Muscle layer of duodenum (tissue), 2 donors: Measurements from ENCODE around the gene MELTF.

Source experiments
- H3K27ac ChIP-seq: one replicate; pipeline ENCODE4 v1.7.0; 2013; ENCODE audit warnings: mild to moderate bottlenecking, low read length
- H3K27me3 ChIP-seq: one replicate; pipeline ENCODE4 v1.7.0; 2013; ENCODE audit warnings: low read depth, mild to moderate bottlenecking, control low read depth, low read length
- H3K36me3 ChIP-seq, 2 donors: one replicate each; pipeline ENCODE4 v1.7.0; 2013; ENCODE audit warnings: low read length in 2 of 2, control low read depth in 1 of 2, mild to moderate bottlenecking in 1 of 2; ENCODE audit not compliant: insufficient read depth in 2 of 2, control insufficient read depth in 1 of 2
- H3K4me1 ChIP-seq, 2 donors: one replicate each; pipeline ENCODE4 v1.7.0; 2013; ENCODE audit warnings: low read length in 2 of 2, mild to moderate bottlenecking in 2 of 2, control low read depth in 1 of 2, moderate library complexity in 1 of 2; ENCODE audit not compliant: insufficient read depth in 2 of 2, control insufficient read depth in 1 of 2
- H3K4me3 ChIP-seq, 2 donors: one replicate each; pipeline ENCODE4 v1.7.0; 2013; ENCODE audit warnings: low read length in 2 of 2, low read depth in 1 of 2, mild to moderate bottlenecking in 1 of 2
- H3K9me3 ChIP-seq, 2 donors: one replicate each; pipeline ENCODE4 v1.7.0; 2013; ENCODE audit warnings: low read length in 2 of 2, control low read depth in 1 of 2, mild to moderate bottlenecking in 1 of 2; ENCODE audit not compliant: control insufficient read depth in 1 of 2
- donor health status: healthy.

Gene MELTF

DNA sequence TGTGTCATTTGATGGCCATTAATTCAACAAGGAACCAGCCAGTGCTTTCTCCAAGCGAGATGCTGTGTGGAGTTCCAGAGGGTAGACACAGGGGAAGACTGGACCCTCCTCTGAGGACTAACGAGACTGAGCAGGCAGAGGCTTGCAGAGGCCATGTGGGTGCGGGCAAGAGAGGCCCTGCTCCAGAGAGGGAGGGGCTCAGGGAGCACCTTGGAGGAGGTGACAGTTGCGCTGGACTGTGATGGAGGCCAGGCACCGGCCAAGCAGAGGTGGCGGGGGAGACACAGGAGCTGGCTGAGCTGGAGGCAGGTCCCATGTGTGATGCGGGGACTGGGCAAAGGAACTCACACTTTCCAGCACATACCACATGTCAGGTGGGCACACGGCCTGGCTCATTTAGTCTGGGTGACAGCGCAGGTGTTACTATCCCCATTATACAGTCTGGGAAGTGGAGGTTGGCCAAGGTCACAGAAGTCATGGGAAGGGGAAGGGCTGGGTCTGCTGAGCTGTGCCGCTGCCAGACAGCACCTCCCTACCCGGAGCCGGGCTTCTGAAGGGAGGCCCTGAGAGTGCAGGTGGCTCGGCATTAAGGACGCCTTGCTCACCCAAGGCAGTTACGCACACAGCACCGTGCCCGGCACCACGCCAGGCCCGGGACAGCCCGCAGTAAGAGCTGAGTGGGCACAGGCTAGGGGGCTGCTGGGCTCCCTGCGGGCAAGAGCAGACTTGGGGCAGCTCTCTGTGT lies 3.7 kb downstream of the MELTF start:
- no peak overlapping the region for H3K4me3 ChIP-seq
- H3K27me3 ChIP-seq = peaks cover 7% of the 10 kb centered on the region
- peaks cover 0 to 15% of the 10 kb centered on the region in 2 donors for H3K4me1 ChIP-seq
- no peak overlapping the region for H3K27ac ChIP-seq
- no peaks in the 10 kb centered on the region for H3K9me3 ChIP-seq
- no peaks in the 10 kb centered on the region for H3K36me3 ChIP-seq

DNA sequence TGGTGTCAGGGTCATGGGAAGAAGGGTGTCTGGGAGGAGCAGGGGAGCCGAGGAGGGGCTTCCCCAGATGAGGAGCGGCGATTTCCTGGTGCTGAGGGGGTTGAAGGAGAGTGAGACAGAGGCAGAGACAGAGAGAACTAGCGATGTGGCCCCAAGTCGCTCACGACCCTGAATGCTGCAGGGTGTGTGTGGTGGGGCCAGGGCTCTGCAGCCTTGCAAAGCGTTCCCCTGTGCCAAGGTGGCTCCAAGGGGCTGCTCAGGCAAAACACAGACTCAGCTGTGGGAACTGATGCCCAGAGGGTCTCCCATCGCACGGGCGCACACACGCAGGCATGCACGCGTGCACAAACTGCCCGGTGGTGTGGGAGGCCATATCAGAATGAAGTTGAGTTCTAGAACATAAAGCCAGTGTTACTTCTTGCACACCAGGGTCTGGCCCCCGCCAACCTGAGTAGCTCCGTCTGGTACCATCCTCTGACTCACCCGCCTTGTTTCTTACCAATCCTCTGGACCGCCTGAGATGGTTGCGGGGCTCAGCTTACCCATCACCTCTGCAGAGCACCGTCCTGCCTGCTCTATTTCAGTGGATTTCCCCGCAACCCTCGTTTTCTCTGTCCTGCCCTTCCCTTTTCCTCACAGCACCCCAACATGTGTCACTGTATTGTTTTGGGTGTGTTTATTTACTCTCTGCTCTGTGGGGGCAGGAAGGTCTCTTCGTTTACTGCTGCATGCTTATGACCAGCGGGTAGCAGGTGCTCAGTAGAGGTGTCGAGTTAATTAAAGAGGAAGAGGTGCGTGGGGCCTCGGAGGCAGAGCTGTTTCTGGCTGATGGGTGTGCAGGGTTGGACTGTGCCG lies 4.5 kb downstream of the MELTF start:
- Histone ChIP-seq H3K27ac (no peak overlapping the region), H3K4me1 (peaks cover 0 to 15% of the 10 kb centered on the region in 2 donors), H3K36me3 (no peaks in the 10 kb centered on the region), H3K27me3 (peaks cover 7% of the 10 kb centered on the region), H3K9me3 (no peaks in the 10 kb centered on the region), H3K4me3 (no peak overlapping the region)

DNA sequence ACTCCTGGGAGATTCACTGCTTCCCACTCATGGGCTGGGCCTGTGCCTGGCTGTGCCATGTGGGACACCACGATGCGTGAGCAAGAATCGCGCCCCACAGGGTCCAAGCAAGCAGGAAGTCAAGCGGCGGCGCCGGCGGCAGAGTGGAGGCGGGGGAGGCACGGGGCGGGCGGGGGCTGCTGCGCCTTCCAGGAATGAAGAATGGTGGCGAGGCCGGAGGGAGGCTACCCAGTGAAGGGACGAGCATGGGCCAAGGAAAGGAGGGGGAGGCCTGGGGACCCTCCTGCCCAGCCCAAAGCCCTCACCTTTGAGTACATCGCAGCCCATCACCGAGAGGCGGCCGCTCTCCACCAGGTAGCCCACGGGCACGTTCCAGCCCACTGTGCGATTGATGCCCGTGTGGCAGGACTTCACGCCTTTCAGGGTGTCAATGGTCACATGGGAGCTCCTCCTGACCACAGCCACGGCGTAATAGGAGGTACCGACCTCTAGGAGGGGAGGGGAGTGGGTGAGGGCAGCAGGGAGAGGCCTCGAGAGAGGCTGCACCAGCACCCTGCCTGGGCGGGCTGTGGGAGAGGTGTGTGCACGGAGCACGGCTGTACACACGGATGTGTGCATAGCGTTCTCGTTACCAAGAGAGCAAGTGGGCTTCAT lies 5.5 kb downstream of the MELTF start:
- H3K27ac ChIP-seq = no peak overlapping the region
- peaks cover 7% of the 10 kb centered on the region for H3K27me3 ChIP-seq

DNA sequence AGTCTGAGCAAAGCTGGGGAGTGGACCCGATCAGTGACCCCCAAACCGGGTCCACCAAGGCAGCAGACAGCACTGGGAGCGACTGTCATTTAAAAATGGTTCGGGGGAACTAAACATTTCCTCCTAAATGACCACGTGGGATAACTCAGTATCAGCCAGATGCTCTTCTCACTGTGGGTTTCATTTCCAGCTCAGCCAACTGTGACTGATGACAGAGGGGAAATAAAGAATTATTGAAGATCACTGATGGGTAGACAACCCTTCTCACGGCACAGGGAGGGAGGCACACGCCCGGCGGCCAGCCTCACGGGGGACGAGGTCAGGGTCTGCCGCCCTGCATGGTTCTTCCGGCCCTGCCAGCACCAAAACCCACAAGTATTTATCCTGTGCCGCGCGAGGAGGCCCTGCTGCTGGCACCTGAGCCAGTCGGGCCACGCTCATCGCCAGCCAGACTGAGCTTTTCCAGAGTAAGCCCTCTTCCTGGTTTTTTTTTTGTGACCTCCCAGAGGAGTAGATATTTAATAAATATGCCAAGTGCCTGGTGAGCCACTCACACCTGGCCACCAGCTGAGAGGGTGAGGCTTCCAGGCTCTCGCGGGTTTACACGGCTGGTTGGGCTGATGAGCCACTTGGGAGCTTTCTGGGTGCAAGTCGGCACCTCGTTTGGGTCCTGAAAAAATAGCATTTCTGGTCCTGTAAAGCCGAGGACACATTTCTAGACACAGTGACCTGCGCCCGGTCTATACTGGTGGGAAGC lies 6.2 kb downstream of the MELTF start:
- Histone ChIP-seq H3K4me1 (no peaks in the 10 kb centered on the region), H3K27ac (no peak overlapping the region), H3K27me3 (peaks cover 7% of the 10 kb centered on the region), H3K9me3 (no peaks in the 10 kb centered on the region), H3K4me3 (no peak overlapping the region), H3K36me3 (no peaks in the 10 kb centered on the region)

More for the DNA sequence above, 5.5 kb downstream of the MELTF start:
- peaks cover 0 to 6% of the 10 kb centered on the region in 2 donors for H3K4me1 ChIP-seq
- no peak overlapping the region for H3K4me3 ChIP-seq
- H3K9me3 ChIP-seq = no peaks in the 10 kb centered on the region
- no peaks in the 10 kb centered on the region for H3K36me3 ChIP-seq

DNA sequence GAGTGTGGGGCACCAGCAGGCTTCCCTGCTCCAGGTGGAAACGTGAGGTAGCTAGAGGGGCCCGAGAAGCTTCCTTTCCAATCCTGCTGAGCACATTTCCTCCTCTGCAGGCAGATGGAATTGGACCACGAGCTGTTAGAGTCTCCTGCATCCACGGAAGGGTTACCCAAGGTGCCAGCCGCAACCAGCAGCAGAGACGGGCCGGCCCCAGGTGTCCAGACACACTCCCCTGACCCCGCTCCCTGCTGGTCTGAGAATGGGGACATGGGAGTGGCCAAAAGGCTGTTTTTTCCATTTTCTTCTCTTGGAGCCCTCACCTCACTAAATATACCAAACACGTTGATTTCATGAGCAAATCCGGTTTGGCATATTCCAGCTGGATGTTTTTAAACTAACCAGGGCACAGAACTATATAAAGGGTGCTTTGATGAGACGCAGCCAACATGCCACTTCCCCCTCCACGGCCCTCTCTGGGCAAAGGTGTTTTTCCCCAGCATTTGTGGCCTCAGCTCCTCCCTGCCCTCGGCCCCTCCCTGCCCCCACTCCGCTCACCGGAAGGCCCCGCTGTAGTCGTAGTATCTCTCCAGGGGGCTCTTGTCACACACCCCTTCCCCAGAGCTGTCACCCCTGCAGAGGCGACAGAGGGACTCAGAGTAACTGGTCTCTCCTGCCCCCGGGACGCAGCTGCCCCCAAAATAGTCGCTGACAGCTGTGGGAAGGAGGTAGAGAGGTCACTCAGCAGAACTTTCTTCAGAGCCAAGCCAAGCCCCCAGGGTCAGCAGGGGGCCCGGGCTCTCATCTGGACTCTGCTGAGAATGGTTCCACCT lies 7.0 kb downstream of the MELTF start:
- H3K9me3 ChIP-seq = no peaks in the 10 kb centered on the region
- H3K27ac ChIP-seq = no peak overlapping the region
- no peaks in the 10 kb centered on the region for H3K4me1 ChIP-seq
- H3K36me3 ChIP-seq = no peaks in the 10 kb centered on the region
- no peak overlapping the region for H3K4me3 ChIP-seq
- peaks cover 7% of the 10 kb centered on the region for H3K27me3 ChIP-seq

DNA sequence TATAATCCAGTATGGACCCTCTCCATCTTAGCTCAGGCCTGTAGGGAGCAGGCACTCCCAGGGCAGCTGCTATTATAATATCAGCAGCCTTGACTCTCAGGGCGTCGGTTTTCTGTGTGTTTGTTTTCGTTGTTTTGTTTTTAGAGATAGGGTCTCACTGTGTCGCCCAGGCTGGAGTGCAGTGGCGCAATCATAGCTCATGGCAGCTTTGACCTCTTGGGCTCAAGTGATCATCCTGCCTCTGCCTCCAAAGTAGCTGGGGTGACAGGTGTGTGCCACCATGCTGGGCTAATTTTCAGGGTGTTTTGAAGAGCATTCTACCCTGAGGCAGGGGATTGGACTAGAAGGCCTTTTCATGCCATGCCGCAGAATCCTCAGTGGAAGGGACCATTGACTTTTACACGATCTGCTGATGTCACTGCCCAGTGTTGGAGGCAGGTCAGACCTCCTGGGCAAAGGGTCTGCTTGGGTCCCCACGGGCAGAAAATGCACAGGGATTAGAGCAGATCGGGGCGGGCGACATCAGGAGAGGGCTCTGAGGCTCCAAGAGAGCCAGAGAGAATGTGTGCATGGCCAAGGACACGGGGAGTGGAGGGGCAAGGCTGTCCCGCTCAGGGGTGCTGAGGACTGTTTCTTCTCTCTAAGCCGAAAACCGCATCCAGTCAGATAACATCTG lies 7.8 kb downstream of the MELTF start:
- H3K27ac ChIP-seq = no peak overlapping the region
- peaks cover 7% of the 10 kb centered on the region for H3K27me3 ChIP-seq
- H3K4me3 ChIP-seq = no peak overlapping the region
- H3K9me3 ChIP-seq = no peaks in the 10 kb centered on the region
- no peaks in the 10 kb centered on the region for H3K36me3 ChIP-seq
- H3K4me1 ChIP-seq = no peaks in the 10 kb centered on the region

DNA sequence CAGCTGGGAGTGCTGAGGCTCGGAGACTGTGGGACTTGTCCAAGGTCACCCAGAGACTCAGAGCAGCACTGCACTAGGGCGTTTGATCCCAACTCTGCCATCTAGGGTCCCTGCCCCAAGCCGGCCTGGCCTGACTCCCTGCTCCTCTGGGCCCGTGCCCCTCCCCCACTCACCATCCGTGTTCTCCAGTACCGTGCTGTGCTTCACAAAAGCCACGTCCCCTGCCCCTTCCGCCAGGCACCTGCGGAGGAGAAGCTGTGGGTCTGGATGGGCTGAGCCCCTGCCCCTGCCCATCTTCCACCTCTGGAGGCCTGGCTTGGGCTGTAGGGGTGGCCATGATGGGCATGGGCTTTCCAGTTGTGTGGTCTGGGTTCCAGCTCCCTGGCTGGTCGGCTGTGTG lies 8.4 kb downstream of the MELTF start:
- Histone ChIP-seq H3K9me3 (no peaks in the 10 kb centered on the region), H3K4me3 (no peak overlapping the region), H3K27me3 (peaks cover 7% of the 10 kb centered on the region), H3K36me3 (no peaks in the 10 kb centered on the region), H3K4me1 (no peaks in the 10 kb centered on the region), H3K27ac (no peak overlapping the region)

DNA sequence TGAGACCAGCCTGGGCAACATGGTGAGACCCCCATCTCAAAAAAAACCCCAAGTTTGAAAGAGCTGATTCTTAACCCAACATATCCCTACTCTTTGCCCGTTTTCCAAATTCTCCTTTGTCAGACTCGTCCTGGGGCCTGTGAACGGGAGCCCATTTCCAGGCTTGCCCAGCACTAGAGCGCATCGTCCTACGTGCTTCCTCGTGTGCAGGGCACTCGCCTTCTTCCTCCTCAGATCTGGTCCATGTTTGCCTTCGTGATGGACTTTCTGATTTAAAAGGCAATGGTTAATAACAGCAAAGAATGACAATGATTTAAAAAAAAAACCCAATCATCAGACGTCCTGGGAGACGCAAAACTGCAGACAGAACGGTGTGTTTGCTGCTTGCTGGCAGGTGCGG lies 10.1 kb downstream of the MELTF start:
- Histone ChIP-seq H3K27me3 (peaks cover 7% of the 10 kb centered on the region), H3K4me3 (no peak overlapping the region), H3K9me3 (no peaks in the 10 kb centered on the region), H3K4me1 (no peaks in the 10 kb centered on the region), H3K27ac (no peak overlapping the region), H3K36me3 (no peaks in the 10 kb centered on the region)

DNA sequence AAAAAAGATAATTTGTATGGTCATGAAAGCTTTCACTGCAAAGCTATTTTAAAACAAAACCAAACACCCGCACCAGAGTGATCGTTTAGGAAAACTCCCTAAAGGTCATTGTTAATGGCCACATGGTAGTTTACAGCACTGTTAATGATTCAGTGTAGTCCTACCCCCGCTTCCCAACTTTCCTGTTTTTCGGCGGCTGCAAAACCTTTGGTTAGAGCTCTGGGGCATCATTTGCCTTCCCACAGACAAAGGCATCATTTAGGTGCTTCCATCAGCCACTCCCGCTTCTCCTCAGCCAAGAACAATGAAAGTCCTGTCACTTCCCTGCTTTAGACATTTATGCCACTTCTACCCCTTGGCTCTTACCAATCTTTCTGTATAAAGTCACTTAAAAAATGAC lies 10.6 kb downstream of the MELTF start:
- Histone ChIP-seq H3K27me3 (peaks cover 7% of the 10 kb centered on the region), H3K36me3 (no peaks in the 10 kb centered on the region), H3K27ac (no peak overlapping the region)

DNA sequence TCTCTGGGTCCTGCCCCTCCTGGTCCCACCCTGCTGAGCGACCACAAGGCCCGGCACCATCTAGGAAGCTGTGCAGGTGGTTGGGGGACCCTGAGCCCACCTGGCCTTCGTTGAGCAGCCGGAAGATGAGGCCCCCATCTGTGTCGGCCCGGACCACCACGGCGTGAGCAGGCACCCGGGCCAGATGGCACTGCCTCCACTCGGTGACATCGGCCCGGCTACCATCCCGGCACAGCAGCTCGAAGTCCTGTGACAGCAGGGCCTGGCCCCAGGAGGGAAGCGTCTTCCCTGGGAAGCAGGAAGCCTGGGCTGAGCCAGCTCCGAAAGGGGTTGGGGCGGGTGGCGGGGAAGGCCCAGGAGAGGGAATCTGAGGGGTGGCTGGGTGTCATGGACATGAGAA lies 12.6 kb downstream of the MELTF start:
- Histone ChIP-seq H3K36me3 (no peaks in the 10 kb centered on the region), H3K27me3 (no peaks in the 10 kb centered on the region), H3K4me1 (no peaks in the 10 kb centered on the region), H3K27ac (no peak overlapping the region), H3K4me3 (no peak overlapping the region), H3K9me3 (no peaks in the 10 kb centered on the region)

More for the DNA sequence above, 10.6 kb downstream of the MELTF start:
- H3K4me1 ChIP-seq = no peaks in the 10 kb centered on the region
- H3K4me3 ChIP-seq = no peak overlapping the region
- H3K9me3 ChIP-seq = no peaks in the 10 kb centered on the region
